ENCODE data around the gene RETREG3.
"Not testable (repeated sequence)": the region's sequence is repeated elsewhere in the genome, so short reads cannot be mapped to it uniquely, and the experiment has no call there.

Gene RETREG3

DNA sequence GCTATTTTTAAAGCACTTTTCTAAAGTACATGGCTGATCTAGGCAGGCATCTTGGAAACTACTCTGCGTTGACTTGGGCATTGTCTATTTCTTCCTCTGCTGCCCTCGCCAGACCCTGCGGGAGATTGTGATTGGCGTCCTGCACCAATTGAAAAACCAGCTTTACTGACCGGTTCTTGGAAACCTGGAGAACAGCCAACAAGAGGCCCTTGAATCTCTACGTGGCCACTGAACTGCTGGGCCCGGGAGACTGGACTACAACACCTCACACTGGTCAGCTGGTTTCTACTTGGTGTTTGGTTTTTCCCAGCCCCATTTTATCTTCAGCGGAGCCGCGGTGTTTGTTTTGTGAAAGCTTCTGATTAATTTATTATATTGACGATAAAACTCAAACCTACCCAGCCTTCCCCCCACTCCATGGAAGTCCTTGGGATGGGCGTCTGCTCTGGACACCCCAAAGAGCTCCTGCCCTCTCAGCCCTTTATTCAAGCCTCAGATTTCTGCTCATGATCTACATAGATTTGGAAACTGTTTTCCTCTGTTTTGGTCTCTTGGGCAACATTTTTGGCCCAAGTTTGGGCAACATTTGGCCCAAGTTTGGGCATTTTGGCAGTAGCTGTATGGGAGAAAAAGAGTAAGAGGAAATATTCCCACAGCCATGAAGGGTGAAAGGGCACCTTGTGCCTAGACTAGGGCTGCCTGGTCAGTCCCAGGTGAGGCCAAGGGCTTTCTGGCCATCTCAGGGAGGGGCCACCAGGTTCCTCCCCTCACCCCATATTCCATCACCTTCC lies 37.5 kb downstream of the RETREG3 start:
- DNase-seq (ENCODE audit: low spot score), result no peak

DNA sequence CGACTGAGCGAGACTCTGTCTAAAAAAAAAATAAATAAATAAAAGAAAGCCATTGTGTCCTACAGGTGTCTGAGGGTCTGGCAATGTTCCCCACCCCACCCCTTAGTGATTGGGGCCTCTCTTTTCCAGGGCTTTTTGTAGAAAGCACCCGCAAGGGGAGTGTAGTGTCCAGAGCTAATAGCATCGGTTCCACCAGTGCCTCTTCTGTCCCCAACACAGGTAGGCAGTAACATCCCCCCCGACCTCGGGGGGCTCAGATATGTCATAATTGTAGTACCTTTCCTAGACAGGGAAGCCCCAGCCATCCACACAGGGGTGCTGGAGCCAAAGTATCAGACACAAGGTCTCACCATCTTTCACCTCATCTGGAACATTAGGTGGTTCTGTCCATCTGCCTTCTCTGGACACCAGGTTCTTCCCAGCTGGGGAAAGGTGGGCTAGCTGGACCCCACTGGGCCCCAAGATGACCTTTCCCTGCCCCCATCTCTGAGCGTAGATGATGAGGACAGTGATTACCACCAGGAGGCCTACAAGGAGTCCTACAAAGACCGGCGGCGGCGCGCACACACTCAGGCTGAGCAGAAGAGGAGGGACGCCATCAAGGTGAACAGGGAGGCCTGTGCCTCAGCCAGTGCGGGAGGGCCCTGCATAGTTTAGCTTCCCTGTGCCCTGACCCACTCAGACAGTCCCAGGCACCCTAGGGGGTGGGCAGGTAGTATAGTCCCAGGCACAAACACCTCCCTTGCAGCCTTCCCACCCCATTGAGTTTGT lies 40.6 kb downstream of the RETREG3 start:
- no peak for DNase-seq (ENCODE audit: low spot score)

DNA sequence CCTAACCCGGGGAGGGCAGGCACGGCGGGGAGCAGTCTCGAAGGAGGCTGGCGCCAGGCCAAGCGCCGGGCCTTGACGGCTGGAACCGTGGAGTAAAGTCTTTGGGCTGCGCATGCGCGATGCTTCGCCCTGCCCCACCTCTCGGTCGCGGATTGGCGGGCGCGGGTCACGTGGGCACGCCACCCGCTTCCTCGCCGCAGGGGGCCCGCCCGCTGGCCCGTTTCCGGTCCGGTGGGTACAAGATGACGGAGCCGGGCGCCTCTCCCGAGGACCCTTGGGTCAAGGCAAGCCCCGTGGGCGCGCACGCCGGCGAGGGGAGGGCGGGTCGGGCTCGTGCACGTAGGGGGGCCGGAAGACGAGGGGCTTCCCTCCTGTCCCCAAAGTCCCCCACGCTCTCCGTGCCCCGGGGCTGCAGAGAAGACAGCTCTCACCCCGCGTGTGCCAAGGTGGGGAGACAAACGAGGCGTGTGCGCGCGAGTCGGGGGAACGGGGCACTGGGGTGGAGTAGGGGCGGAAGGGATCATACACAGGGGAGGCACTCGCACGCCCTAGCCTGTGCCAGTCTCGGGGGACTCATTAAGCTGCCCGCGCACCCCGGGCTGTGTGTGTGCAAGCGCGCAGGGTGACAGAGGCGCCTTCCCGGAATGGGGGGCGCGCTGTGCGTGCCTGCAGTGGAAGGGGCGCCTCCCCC lies 42.1 kb downstream of the RETREG3 start, which contains the start of gene MLX:
Gene MLX, plus strand, starts transcription at position 218 of the 691 bp plus-strand sequence. Its CDS starts 25 bp downstream, at position 243.
- peak; percentile 94 for DNase-seq (ENCODE audit: low spot score)

DNA sequence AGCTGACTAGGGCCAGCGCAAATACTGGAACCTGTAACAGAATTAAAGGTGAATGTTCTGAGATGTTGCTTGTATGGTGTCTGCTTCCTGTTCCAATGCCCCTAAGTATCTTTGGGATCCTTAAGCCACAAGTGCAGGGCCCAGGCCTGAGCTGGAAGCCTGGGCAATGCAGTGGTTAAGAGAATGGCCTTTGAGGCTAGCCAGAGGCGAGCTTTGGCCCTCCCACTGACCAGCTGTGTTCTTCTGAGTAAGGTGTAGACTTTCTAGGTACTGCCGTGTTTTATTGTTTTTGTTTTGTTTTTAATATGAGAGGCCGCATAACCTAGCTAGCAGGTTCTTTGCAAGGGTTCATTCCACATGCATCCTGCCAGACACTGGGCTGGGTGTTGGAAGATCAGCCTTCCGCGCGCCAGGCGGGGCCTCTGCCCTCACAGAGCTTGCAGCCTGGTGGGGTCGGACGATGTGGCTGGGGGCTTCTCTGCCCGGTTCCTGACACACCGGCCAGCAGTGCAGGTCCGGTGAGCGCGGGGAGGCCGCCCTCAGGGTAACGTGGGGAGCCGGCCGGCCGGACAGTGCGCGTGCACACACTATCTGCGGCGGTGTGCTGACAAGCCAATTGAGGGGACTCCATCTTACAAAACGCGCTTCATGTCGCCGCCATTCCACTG lies 42.8 kb downstream of the RETREG3 start:
- DNase-seq (ENCODE audit: low spot score), result no peak

DNA sequence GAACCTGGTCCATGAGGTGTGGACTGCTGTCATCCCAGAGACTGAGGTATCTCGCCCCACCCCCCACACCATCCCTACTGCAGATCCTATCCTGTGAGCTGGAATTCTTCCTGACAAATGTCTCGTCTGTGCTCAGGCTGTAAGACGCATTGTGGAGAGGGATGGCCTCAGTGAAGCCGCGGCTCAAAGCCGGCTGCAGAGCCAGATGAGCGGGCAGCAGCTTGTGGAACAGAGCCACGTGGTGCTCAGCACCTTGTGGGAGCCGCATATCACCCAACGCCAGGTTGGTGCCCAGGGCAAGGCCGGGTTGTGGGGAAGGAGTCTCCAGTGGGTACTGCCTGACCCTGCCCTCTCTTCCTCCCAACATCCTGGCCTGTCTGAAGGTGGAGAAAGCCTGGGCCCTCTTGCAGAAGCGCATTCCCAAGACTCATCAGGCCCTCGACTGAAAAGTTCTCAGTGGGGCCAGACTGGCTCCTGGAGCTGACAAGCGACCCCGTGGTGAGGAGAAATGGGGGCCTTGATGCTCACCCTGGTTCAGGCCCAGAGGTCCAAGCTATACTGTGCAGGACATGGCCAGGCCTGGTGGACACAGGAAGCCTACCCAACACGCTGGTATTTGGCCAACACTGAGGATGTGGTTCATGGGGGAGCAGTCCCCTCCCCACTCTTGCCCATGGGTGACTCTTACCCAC lies 43.5 kb downstream of the RETREG3 start:
- no peak for DNase-seq (ENCODE audit: low spot score)

DNA sequence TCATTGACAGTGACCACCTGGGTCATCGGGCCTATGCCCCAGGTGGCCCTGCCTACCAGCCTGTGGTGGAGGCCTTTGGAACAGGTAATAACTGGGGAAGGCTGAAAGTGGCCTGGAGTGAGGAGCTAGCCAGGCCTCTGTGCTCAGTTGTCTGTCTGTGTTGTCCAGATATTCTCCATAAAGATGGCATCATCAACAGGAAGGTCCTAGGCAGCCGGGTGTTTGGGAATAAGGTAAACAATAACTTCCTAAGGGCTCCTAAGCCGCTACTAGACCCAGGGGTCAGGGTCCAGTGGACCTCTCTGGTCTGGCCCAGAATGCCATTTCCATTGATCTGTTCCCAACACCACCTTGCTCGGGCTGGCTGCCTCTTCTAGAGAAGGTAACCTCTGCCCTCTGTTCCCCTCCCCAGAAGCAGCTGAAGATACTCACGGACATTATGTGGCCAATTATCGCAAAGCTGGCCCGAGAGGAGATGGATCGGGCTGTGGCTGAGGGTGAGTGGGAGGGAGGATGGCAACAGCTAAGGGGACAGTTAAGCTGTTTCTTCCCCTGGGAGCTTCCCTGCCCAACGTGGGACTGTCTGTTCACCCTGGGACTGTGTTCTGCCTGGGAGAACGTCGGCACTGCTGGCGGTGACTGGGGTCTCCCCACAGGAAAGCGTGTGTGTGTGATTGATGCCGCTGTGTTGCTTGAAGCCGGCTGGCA lies 44.2 kb downstream of the RETREG3 start:
- DNase-seq (ENCODE audit: low spot score), result no peak

DNA sequence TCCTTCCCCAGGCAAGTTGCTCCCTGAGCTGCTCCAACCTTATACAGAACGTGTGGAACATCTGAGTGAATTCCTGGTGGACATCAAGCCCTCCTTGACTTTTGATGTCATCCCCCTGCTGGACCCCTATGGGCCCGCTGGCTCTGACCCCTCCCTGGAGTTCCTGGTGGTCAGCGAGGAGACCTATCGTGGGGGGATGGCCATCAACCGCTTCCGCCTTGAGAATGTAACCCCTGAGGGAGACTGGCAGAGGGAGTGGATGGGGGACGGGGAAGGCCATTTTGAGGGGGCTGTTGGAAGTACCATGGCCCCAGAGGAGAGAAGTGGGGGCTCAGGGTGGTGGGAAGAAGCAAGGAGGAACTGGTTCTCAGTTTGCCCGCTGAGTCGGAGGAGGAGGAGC lies 45.2 kb downstream of the RETREG3 start:
- DNase-seq (ENCODE audit: low spot score), result no peak

DNA sequence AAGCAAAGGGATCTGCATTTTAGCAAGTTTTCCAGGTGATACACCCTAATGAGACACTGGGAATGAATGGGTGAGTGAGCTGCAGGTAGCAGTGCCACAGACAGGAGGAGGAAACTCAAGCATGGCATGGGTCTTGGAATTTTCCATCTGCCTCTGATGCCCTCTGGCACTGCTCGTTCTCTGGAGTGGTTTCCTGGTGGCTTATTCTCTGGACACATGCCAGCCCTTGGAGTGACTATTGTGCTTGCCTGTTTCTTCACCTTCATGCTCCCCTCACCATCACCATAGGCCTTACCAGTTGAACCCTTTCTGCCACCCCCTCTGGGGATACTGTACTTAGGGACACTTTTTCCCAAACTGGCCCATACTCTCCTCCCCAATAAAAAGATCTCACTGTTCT lies 45.6 kb downstream of the RETREG3 start:
- DNase-seq (ENCODE audit: low spot score), result peak; percentile 45

DNA sequence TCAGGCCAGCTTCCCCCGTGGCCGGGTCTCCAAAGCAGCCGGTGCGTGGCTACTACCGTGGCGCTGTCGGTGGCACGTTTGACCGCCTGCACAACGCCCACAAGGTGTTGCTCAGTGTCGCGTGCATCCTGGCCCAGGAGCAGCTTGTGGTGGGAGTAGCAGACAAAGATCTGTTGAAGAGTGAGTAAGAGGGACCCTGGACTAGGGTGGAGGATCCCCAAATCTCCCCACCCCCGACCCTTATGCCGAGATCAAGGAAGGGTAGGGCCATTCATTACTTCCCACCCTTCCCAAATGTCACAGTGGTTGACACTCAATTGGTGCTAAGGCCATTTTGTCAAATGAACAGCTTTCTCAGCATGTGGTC lies 46.0 kb downstream of the RETREG3 start:
- peak; percentile 68 for DNase-seq (ENCODE audit: low spot score)

DNA sequence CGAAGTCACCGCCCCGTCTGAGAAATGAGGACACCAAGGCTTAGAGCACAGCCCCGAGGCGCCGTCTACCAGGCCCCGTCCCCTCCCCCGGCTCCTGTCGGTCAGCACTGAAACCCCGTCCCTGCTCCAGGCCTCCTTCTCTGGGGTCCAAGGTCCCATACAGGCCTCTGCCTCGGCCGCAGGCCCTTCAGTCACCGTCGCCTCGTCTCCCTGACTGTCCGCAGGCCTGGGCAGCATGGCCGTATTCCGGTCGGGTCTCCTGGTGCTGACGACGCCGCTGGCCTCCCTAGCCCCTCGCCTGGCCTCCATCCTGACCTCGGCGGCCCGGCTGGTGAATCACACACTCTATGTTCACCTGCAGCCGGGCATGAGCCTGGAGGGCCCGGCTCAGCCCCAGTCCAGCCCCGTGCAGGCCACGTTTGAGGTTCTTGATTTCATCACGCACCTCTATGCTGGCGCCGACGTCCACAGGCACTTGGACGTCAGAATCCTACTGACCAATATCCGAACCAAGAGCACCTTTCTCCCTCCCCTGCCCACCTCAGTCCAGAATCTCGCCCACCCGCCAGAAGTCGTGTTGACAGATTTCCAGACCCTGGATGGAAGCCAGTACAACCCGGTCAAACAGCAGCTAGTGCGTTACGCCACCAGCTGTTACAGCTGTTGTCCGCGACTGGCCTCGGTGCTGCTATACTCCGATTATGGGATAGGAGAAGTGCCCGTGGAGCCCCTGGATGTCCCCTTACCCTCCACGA lies 46.6 kb downstream of the RETREG3 start:
- peak; percentile 68 for DNase-seq (ENCODE audit: low spot score)

DNA sequence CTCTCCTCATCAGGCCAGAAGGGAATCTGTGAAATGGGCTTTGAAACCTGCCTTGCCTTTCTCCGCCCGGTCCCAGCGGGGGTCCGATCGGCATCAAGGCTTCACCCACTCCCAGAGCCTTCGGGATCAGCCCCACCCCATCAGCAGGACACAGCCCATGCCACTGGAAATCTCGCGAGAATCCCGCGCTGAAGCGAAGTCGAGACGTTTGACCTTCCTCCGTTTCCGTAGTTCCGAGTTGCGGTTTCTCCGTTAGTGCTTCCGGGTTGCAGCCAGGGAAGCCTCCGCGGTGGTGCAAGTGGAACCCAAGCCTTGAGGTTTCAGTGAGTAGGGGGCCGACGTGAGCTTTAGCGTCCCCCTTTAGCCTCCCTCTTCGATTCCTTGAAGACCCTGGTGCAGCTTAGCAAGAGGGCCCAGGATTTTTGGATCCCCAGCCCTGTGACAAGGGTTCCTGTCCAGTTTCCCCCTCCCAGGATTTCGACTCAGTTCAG lies 47.2 kb downstream of the RETREG3 start, which contains the start of gene COASY:
Gene COASY, plus strand, starts transcription at position 252 of the 491 bp plus-strand sequence. CDS start 475 bp downstream, outside the sequence.
- peak; percentile 96 for DNase-seq (ENCODE audit: low spot score)

DNA sequence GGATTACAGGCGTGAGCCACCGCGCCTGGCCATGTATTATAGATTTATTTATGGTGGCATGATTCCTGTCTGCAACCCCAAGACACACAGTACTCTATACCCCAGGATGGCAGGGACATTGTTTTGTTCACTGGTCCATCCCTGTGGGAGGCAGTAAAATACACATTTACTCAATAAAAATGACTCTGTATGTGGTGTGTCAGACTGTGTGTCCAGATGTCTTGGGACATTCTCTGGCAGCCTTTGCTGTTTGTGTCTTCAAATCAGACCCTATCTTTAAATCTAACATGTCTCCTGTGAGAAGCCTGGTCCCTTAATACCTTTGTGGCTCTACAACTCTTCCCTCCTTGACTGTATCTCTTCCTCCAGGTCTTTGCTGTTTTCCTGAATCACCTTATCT lies 48.9 kb downstream of the RETREG3 start:
- DNase-seq (ENCODE audit: low spot score), result no peak

DNA sequence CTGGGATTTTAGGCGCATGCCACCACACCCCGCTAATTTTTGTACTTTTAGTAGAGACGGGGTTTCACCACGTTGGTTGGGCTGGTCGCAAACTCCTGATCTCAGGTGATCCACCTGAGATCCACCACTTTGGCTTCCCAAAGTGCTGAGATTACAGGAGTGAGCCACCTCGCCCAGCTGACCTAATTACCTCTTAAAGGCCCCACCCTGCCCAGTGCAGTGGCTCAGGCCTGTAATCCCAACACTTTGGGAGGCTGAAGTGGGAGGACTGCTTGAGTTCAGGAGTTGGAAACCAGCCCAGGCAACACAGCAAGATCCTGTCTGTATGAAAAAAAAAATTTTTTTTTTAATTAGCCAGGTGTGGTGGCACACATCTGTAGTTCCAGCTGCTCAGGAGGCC lies 50.1 kb downstream of the RETREG3 start:
- DNase-seq (ENCODE audit: low spot score), result no peak

DNA sequence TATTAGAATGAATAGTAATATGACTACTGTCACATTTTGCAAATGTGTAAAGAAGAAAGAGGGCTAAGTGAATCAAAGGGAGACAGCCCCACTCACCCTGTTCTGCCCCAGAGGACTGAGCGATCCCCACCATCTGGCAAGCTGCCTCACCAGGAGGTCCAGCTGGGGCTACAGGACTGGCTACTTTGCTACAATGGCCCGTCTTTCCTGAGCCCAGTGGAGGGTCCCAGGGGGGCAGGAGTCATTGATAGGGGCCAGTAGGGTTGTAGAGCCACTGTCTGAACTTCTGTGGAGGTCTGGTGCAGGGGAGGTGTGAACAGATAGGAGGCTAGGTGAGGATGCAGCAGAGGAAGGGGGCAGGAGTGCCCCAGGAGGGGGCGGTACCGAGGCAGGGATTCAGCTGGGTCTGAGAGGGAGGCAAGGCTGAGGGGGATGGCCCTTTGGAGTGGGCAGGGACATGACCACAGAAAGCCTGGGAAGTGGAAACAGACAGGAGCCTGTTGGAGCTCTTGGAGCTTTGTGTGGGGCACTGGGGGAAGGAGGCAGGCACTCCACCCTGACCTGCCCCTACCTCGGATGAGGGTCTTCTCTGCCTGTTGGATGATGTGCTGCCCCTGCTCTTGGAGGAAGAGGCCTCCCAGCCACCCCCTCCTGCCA lies 53.1 kb downstream of the RETREG3 start:
- DNase-seq (ENCODE audit: low spot score), result not testable (repeated sequence)

DNA sequence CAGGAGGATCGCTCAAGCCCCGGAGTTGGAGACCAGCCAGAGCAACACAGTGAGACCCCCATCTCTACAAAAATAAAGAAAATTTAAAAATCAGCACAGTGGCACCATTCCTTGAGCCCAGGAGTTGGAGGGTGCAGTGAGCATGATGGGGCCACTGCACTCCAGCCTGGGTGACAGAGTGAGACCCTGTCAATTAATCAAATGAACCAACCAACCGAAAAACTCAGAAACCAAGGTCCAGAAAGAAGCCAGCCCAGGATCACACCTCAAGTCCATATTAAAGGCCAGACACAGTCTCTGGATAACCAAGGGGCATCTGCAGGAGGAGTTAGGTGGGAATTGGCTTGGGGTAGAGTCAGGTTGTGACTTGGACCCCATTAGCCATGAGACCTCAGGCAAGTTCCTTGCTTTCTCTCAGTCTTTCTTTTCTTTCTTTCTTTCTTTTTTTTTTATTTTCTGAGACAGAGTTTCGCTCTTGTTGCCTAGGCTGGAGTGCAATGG lies 54.0 kb downstream of the RETREG3 start:
- DNase-seq (ENCODE audit: low spot score), result no peak

DNA sequence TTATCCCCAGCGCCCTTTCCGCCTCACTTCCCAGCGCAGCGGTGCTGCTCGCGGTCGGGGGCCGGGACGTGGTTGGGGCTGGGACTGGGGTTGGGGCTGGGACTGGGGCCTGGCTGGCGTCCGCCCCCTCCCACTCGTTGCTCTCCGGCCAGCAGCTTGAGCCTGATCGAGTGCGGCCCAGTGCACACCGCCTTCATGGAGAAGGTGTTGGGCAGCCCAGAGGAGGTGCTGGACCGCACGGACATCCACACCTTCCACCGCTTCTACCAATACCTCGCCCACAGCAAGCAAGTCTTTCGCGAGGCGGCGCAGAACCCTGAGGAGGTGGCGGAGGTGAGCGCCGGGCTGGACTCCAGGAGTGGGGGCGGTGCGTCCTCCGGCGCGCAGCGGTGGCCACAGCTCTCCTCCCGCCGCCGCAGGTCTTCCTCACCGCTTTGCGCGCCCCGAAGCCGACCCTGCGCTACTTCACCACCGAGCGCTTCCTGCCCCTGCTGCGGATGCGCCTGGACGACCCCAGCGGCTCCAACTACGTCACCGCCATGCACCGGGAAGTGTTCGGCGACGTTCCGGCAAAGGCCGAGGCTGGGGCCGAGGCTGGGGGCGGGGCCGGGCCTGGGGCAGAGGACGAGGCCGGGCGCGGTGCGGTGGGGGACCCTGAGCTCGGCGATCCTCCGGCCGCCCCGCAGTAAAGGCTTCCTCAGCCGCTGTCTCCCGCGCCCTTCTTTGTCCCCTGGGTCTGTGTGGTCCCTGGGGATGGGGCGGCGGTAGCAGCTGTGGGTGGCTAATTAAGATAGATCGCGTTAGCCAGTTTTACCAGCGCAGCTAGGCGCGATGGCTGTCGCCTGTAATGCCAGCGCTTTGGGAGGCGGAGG lies 54.7 kb downstream of the RETREG3 start:
- peak; percentile 89 for DNase-seq (ENCODE audit: low spot score)

DNA sequence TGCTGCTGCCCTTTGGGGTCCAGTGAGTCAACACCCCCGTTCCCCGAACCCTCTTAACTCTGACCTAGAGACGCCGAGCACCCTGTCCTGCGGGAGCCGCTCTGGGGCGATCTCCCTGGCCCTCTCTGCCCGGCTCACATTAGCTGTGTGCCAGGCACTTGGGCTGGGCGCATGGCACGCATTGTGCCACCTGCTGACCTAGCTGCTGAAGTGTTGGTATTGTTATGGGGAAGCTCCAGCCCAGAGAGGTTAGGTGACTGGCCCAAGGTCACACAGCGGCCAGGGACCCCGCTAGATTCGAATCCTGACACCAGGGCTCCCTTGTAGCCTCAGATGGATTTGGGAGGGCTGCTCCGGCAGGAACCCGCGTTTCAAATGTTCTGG lies 55.3 kb downstream of the RETREG3 start:
- DNase-seq (ENCODE audit: low spot score), result peak; percentile 81

DNA sequence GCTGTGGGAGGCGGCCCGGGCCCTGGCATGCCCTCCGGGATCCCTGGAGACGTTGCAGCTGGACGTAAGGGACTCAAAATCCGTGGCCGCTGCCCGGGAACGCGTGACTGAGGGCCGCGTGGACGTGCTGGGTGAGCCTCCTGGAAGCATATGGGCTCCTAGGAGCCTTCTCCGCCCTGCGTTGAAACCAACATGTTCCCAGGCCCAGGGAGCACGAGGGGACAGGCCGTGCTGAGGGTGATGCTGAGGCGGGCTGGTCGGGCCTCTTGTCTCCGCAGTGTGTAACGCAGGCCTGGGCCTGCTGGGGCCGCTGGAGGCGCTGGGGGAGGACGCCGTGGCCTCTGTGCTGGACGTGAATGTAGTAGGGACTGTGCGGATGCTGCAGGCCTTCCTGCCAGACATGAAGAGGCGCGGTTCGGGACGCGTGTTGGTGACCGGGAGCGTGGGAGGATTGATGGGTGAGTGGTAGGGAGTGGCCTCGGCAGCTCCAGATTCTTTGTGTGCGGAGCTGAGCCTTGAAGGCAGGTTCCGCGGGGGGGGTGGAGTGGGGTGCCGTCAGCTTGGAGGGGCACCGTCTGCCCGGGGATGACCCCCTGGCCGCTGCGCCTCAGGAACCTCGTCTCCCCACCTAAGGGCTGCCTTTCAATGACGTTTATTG lies 55.9 kb downstream of the RETREG3 start:
- DNase-seq (ENCODE audit: low spot score), result peak; percentile 94

Measured in RKO (cell line).